GM12891 (cell line): ENCODE data around the gene DAPP1.
A peak's percentile ranks its signal among the peaks of the same experiment; 100 is the strongest.

Source experiments
- DNase-seq: peaks from one replicate; pipeline ENCODE4 v3.0.0; 2011; ENCODE audit warnings: low spot score; ENCODE audit not compliant: insufficient read length
- FAIRE-seq: peaks from 2 replicates; lab custom pipeline; 2011; peaks lifted over from hg19 to GRCh38; lab: Jason Lieb, UNC
- PAX5 ChIP-seq: IDR thresholded peaks from 2 replicates; pipeline ENCODE4 v1.6.1; 2011; ENCODE audit warnings: low read length, moderate library complexity, mild to moderate bottlenecking; ENCODE audit not compliant: insufficient read depth, severe bottlenecking
- POLR2A ChIP-seq: IDR thresholded peaks from 2 replicates; pipeline ENCODE4 v1.6.1; 2011; ENCODE audit warnings: low read depth, low read length, control low read depth
- POLR2AphosphoS5 ChIP-seq: IDR thresholded peaks from 2 replicates; pipeline ENCODE4 v1.6.1; 2011; ENCODE audit warnings: low read depth, low read length, control low read depth
- POU2F2 ChIP-seq: IDR thresholded peaks from 2 replicates; pipeline ENCODE4 v1.6.1; 2011; ENCODE audit warnings: low read depth, mild to moderate bottlenecking, control low read depth, low read length, moderate library complexity
- SPI1 ChIP-seq: IDR thresholded peaks from 2 replicates; pipeline ENCODE4 v1.6.1; 2011; ENCODE audit warnings: low read depth, low read length, control low read depth
- TAF1 ChIP-seq: IDR thresholded peaks from 2 replicates; pipeline ENCODE4 v1.6.1; 2011; ENCODE audit warnings: low read depth, low read length, control low read depth

Gene DAPP1

DNA sequence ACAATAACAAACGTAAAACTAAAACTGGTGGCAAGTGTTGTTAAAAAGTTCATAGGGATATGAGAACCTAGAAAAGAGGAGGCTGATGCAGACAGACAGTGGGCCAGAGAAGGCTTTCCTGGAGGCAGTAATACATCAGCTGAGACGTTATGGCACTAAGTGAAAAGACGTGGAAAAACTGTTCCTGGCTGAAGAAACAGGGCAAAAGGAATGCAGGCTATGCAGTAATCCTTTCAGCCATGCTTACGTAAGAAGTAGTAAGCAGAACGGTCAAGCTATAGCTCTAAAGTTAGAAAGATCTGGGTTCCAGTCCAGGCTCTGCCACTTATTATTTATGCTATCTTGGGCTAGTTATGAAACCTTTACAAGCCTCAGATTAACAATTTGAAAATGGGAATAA lies 71.2 kb downstream of the DAPP1 start:
- no peak for TF ChIP-seq POU2F2
- no peak for TF ChIP-seq POLR2AphosphoS5
- DNase-seq (no peak), FAIRE-seq (no peak)

DNA sequence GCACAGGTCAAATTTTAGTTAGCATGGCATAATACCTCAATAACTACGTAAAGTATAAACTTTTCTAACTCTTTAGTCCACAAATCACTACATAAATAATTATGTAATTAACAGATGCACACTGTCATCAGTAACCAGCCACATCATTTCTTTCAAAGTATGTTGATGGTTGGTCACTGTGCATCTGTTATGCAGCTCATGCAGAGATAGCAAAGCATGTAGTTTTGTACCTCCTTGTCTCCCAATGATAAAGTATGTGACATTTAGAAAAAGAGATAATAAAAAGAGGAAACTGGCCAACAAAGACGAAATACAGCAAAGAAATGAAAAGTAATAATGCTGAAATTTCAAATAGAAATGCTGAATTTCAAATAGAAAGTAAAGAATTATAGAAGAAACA lies 74.7 kb downstream of the DAPP1 start:
- no peak for TF ChIP-seq POU2F2
- TF ChIP-seq POLR2AphosphoS5: no peak
- no peak for TF ChIP-seq POLR2A
- no peak for TF ChIP-seq PAX5
- no peak for FAIRE-seq
- no peak for DNase-seq

DNA sequence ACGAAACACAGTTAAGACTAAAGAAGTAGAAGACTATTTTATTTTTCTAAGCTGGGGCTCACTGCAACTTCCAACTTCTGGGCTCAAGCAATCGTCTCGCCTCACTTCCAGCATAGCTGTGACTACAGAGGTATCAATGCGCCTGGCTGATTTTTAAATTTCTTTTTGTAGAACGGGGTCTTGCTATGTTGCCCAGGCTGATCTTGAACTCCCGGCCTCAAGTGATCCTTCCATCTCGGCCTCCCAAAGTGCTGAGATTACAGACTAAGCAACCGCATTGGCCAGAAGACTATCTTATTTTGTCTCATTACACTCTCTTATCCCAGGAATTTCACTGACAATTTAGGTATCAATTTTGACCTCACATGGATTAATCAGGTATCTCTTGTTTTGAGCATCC lies 76.4 kb downstream of the DAPP1 start:
- DNase-seq (no peak), FAIRE-seq (no peak)
- no peak for TF ChIP-seq PAX5
- TF ChIP-seq POLR2AphosphoS5: no peak
- no peak for TF ChIP-seq POU2F2
- TF ChIP-seq TAF1: no peak

DNA sequence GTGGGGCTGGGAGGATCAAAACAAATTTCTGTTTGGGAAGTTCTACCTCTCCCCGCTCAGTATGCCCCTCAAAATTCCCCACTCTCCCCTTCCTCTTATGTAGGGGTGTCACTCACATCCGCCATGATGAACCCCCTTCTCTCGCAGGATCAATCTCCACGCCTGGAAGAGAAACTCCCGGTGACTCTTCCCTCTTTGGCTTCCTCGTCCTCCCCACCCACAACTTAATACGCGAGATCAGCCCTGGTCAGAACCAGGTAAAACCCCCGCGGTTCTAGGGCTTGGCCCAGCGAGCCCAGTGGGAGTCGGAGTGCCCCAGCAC lies 77.2 kb downstream of the DAPP1 start:
- TF ChIP-seq POLR2AphosphoS5: no peak; the same call in 1 of the 2 replicates
- TF ChIP-seq TAF1: no peak
- TF ChIP-seq SPI1: no peak
- no peak for TF ChIP-seq POU2F2
- TF ChIP-seq PAX5: no peak
- TF ChIP-seq POLR2A: no peak
- no peak for FAIRE-seq
- DNase-seq: peak; percentile 1

DNA sequence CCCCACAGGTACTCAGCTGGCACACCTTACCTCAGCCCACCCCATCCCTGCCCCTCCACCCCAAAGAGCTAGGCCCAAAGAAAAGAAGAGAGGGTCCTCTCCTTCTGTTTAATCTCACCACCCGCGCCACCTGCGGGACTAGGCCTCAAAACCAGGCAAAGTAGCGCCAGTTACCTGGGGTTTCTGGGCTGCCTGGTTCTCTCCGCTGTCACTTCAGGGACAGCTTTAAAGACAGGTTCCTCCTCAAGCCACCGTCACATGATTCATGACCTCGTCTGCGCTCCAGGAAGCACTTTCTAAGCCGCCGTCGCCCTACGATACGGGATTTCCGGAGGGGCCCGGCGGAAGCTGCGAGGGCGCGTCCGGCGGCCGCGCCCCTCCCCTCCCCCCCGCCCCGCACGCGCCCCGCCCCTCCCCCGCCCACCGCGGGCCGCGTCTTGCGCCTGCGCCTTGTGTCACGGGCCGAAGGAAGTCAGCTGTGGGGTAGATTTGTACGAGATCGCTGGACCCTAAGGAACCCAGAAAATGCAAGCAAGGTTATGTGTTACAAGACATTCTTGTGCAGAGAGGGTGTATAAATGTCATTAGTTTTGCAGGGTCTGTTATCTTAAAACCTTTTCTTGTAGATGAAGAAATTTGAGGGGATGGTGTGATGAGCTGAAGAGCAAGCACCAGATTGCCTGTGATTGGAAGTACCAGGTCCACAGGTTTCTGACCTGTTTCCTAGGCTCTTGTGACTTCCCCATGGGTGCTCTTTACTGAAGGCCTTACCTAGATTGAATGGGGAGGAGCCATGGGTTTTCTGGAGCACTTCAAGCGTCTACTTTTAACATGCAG lies 77.8 kb downstream of the DAPP1 start, which contains the start of gene LAMTOR3:
TSS of gene LAMTOR3 (minus strand) at position 267 of the 837 bp plus-strand sequence. CDS start 464 bp downstream, outside the sequence.
- peak; percentile 99 for FAIRE-seq
- TF ChIP-seq POLR2A: peak; percentile 76
- TF ChIP-seq TAF1: no peak
- peak; percentile 78; the same call in 1 of the 2 replicates for TF ChIP-seq POLR2AphosphoS5

DNA sequence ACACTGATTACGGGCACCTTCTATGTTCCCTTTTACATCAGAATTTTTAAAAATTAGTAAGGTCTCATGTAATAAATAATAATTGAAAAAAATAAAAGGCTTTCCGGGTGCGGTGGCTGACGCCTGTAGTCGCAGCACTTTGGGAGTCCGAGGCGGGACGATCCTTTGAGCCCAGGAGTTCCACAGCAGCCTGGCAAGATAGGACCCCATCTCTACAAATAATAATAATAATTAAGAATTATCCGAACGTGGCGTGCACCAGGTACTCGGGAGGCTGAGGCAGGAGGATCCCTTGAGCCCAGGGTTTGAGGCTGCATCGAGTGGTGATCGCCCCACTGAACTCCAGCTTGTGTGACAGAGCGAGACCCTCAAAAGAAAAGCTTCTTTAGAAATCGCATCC lies 78.4 kb downstream of the DAPP1 start:
- FAIRE-seq (no peak), DNase-seq (no peak)
- TF ChIP-seq PAX5 (no peak), SPI1 (no peak), POLR2A (no peak), POU2F2 (no peak), TAF1 (no peak), POLR2AphosphoS5 (no peak; the same call in 1 of the 2 replicates)

More for the DNA sequence above, 77.8 kb downstream of the DAPP1 start, which contains the start of gene LAMTOR3:
- DNase-seq: peak; percentile 71

DNA sequence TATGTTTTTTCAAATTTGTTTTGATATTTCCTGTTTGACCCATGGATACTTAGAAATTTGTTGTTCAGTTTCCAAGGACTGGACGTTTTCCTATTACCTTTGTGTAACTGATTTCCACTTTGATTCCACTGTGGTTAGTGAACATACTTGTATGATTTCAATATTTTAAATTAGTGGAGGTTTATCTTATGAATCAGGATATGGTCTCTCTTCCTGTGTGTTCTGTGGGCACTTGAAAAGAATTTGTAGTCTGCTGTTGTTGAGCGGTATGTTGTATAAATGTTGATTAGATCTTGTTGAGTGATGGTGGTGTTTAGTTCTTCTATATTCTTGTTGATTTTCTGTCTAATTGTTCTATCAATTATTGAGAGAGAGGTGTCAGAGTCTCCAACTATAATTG lies 98.8 kb downstream of the DAPP1 start:
- FAIRE-seq: no peak
- no peak for DNase-seq
- TF ChIP-seq TAF1 (no peak), PAX5 (no peak), POLR2AphosphoS5 (no peak), POLR2A (no peak), POU2F2 (no peak), SPI1 (no peak)

DNA sequence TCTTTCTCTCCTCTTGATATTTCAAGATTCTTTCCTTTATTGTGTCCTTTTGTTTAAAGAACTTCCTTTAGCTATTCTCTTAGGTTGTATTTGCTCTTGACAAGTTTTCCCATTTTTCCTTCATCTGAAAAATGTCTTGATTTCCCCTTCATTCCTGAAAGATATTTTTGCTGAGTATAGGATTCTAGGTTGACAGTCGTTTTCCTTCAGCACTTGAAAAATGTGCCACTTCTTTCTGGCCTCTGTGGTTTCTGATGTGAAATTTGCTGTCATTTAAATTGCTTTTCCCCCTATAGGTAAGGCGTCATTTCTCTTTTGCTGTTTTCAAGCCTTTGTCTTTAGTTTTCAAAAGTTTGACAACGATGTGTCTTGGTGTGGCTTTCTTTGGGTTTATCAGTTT lies 100.9 kb downstream of the DAPP1 start:
- TF ChIP-seq POU2F2 (no peak), SPI1 (no peak), POLR2AphosphoS5 (no peak), PAX5 (no peak), POLR2A (no peak), TAF1 (no peak)
- no peak for DNase-seq
- no peak for FAIRE-seq

DNA sequence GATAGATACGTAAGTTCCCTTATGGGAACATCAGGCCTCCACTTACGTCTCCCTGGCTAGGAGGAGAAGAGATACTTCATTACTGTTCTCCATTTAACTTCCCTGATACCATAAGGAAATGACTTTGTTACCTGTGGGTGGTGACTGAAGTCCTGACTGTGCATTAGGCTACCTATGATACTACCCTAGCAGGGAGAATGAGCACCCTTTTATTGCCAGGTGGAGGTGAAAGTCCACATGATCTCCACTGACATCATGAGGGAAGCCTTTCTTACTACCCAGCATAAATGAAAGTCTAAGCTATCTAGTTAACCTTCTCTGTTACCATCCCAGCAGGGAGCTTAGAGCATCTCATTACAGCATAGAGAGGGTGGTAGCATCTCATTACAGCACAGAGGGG lies 102.0 kb downstream of the DAPP1 start:
- no peak for FAIRE-seq
- TF ChIP-seq POU2F2 (no peak), POLR2A (no peak), SPI1 (no peak), POLR2AphosphoS5 (no peak), PAX5 (no peak), TAF1 (no peak)
- no peak for DNase-seq
